ENCODE results near the gene MYRIP.
"Not testable (repeated sequence)": the region's sequence is repeated elsewhere in the genome, so short reads cannot be mapped to it uniquely, and the experiment has no call there.

MYRIP gene

GRCh38 chr3:40073310-40074007 lies 264.1 kb downstream of the MYRIP start:
- Histone ChIP-seq H3K27me3 (ENCODE audit: control insufficient read depth, low read length) (no peaks in the 10 kb centered on the region), H3F3A (ENCODE audit: control insufficient read depth, insufficient read depth) (no peaks in the 10 kb centered on the region), H3K9me3 (ENCODE audit: control insufficient read depth, insufficient read depth, low read length) (no peaks in the 10 kb centered on the region), H3K79me2 (ENCODE audit: control insufficient read depth, low read length) (no peaks in the 10 kb centered on the region), H4K20me1 (ENCODE audit: control insufficient read depth, insufficient read depth, low read depth, low read length) (no peaks in the 10 kb centered on the region), H3K4me3 (ENCODE audit: low read length) (no peak overlapping the region), H3K27ac (ENCODE audit: low read depth, low read length) (no peak overlapping the region), H3K9me2 (replicated peaks; ENCODE audit: control insufficient read depth, low read length) (no peaks in the 10 kb centered on the region), H3K4me2 (ENCODE audit: low read length) (no peak overlapping the region), H3K4me1 (ENCODE audit: control insufficient read depth, low read length) (no peaks in the 10 kb centered on the region), H3K36me3 (ENCODE audit: control insufficient read depth, low read length) (no peaks in the 10 kb centered on the region)
- TF ChIP-seq, protein P1, sequence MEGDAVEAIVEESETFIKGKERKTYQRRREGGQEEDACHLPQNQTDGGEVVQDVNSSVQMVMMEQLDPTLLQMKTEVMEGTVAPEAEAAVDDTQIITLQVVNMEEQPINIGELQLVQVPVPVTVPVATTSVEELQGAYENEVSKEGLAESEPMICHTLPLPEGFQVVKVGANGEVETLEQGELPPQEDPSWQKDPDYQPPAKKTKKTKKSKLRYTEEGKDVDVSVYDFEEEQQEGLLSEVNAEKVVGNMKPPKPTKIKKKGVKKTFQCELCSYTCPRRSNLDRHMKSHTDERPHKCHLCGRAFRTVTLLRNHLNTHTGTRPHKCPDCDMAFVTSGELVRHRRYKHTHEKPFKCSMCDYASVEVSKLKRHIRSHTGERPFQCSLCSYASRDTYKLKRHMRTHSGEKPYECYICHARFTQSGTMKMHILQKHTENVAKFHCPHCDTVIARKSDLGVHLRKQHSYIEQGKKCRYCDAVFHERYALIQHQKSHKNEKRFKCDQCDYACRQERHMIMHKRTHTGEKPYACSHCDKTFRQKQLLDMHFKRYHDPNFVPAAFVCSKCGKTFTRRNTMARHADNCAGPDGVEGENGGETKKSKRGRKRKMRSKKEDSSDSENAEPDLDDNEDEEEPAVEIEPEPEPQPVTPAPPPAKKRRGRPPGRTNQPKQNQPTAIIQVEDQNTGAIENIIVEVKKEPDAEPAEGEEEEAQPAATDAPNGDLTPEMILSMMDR (IDR thresholded peaks at IDR 0.05; ENCODE audit: low read depth, low read length, poor library complexity, severe bottlenecking) = no peak
- no peak for TF ChIP-seq EZH2phosphoT487 (IDR thresholded peaks at IDR 0.05; ENCODE audit: borderline replicate concordance, low read length)

GRCh38 chr3:40077139-40077538 lies 267.7 kb downstream of the MYRIP start:
- not testable (repeated sequence) for H3K27ac ChIP-seq (ENCODE audit: low read depth, low read length); H3K4me1 ChIP-seq (ENCODE audit: control insufficient read depth, low read length); H3K9me2 ChIP-seq (replicated peaks; ENCODE audit: control insufficient read depth, low read length); H3K36me3 ChIP-seq (ENCODE audit: control insufficient read depth, low read length); H3F3A ChIP-seq (ENCODE audit: control insufficient read depth, insufficient read depth); H3K27me3 ChIP-seq (ENCODE audit: control insufficient read depth, low read length); H3K4me3 ChIP-seq (ENCODE audit: low read length); H3K4me2 ChIP-seq (ENCODE audit: low read length); H4K20me1 ChIP-seq (ENCODE audit: control insufficient read depth, insufficient read depth, low read depth, low read length); H3K79me2 ChIP-seq (ENCODE audit: control insufficient read depth, low read length); H3K9me3 ChIP-seq (ENCODE audit: control insufficient read depth, insufficient read depth, low read length)

DNA sequence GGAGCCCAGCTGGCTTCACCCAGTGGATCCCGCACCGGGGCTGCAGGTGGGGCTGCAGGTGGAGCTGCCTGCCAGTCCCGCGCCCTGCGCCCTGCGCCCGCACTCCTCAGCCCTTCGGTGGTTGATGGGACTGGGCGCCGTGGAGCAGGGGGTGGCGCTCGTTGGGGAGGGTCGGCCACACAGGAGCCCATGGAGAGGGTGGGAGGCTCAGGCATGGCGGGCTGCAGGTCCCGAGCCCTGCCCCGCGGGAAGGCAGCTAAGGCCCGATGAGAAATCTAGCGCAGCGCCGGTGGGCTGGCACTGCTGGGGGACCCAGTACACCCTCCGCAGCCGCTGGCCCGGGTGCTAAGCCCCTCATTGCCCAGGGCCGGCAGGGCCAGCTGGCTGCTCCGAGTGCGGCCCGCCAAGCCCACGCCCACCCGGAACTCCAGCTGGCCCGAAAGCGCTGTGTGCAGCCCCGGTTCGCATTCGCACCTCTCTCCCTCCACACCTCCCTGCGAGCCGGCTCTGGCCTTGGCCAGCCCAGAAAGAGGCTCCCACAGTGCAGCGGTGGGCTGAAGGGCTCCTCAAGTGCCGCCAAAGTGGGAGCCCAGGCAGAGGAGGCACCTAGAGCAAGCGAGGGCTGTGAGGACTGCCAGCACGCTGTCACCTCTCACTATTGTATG lies 268.6 kb downstream of the MYRIP start:
- not testable (repeated sequence) for H3K4me3 ChIP-seq (ENCODE audit: low read length); H3K9me3 ChIP-seq (ENCODE audit: control insufficient read depth, insufficient read depth, low read length); H3K4me2 ChIP-seq (ENCODE audit: low read length); H3K27me3 ChIP-seq (ENCODE audit: control insufficient read depth, low read length); H3K4me1 ChIP-seq (ENCODE audit: control insufficient read depth, low read length); H3K36me3 ChIP-seq (ENCODE audit: control insufficient read depth, low read length); H3F3A ChIP-seq (ENCODE audit: control insufficient read depth, insufficient read depth); H3K9me2 ChIP-seq (replicated peaks; ENCODE audit: control insufficient read depth, low read length); H3K79me2 ChIP-seq (ENCODE audit: control insufficient read depth, low read length); H4K20me1 ChIP-seq (ENCODE audit: control insufficient read depth, insufficient read depth, low read depth, low read length); H3K27ac ChIP-seq (ENCODE audit: low read depth, low read length)

GRCh38 chr3:40078590-40078989 lies 269.2 kb downstream of the MYRIP start:
- Histone ChIP-seq H3K36me3 (ENCODE audit: control insufficient read depth, low read length) (no peaks in the 10 kb centered on the region), H3K9me2 (replicated peaks; ENCODE audit: control insufficient read depth, low read length) (no peaks in the 10 kb centered on the region), H3K4me1 (ENCODE audit: control insufficient read depth, low read length) (no peaks in the 10 kb centered on the region), H3K27me3 (ENCODE audit: control insufficient read depth, low read length) (no peaks in the 10 kb centered on the region; the same call in 1 of the 2 replicates), H3F3A (ENCODE audit: control insufficient read depth, insufficient read depth) (no peaks in the 10 kb centered on the region), H3K79me2 (ENCODE audit: control insufficient read depth, low read length) (no peaks in the 10 kb centered on the region), H3K4me3 (ENCODE audit: low read length) (no peak overlapping the region), H3K9me3 (ENCODE audit: control insufficient read depth, insufficient read depth, low read length) (no peaks in the 10 kb centered on the region), H3K4me2 (ENCODE audit: low read length) (no peak overlapping the region), H3K27ac (ENCODE audit: low read depth, low read length) (no peak overlapping the region), H4K20me1 (ENCODE audit: control insufficient read depth, insufficient read depth, low read depth, low read length) (no peaks in the 10 kb centered on the region)
- TF ChIP-seq EZH2phosphoT487 (IDR thresholded peaks at IDR 0.05; ENCODE audit: borderline replicate concordance, low read length) = no peak
- TF ChIP-seq, protein P1 (IDR thresholded peaks at IDR 0.05; ENCODE audit: low read depth, low read length, poor library complexity, severe bottlenecking) = no peak

Data from DOHH2 (cell line).